HUES48 (cell line): ENCODE measurements around the gene RANBP17.
A peak's percentile ranks its signal among the peaks of the same experiment; 100 is the strongest.

Experiments
- H3K27ac ChIP-seq: one replicate; pipeline ENCODE4 v1.7.0; 2013; ENCODE audit warnings: low read depth, low read length, inconsistent platforms
- H3K27me3 ChIP-seq: 2 replicates; pipeline ENCODE4 v1.6.1; 2013; ENCODE audit warnings: mild to moderate bottlenecking, low read length; ENCODE audit not compliant: control insufficient read depth, insufficient read depth
- H3K36me3 ChIP-seq: 2 replicates; pipeline ENCODE4 v1.6.1; 2013; ENCODE audit warnings: low read length; ENCODE audit not compliant: control insufficient read depth, insufficient read depth
- H3K4me1 ChIP-seq: 2 replicates; pipeline ENCODE4 v1.6.1; 2013; ENCODE audit warnings: mild to moderate bottlenecking, low read length; ENCODE audit not compliant: control insufficient read depth, insufficient read depth
- H3K4me3 ChIP-seq: 2 replicates; pipeline ENCODE4 v1.5.1; 2013; ENCODE audit warnings: mild to moderate bottlenecking, low read depth, low read length
- H3K9ac ChIP-seq: 2 replicates; pipeline ENCODE4 v1.6.1; 2013; ENCODE audit warnings: mild to moderate bottlenecking, low read depth, low read length, moderate library complexity
- H3K9me3 ChIP-seq: 2 replicates; pipeline ENCODE4 v1.6.1; 2013; ENCODE audit warnings: low read length; ENCODE audit not compliant: control insufficient read depth, insufficient read depth

RANBP17 gene

GRCh38 chr5:171315386-171315891, 453.6 kb downstream of the RANBP17 start:
- Histone ChIP-seq H3K9me3 (no peaks in the 10 kb centered on the region), H3K4me1 (peaks cover 11% of the 10 kb centered on the region; the same call in 1 of the 2 replicates), H3K27me3 (peaks cover 100% of the 10 kb centered on the region), H3K36me3 (no peaks in the 10 kb centered on the region), H3K4me3 (no peak overlapping the region), H3K9ac (no peak overlapping the region), H3K27ac (no peak overlapping the region)

DNA sequence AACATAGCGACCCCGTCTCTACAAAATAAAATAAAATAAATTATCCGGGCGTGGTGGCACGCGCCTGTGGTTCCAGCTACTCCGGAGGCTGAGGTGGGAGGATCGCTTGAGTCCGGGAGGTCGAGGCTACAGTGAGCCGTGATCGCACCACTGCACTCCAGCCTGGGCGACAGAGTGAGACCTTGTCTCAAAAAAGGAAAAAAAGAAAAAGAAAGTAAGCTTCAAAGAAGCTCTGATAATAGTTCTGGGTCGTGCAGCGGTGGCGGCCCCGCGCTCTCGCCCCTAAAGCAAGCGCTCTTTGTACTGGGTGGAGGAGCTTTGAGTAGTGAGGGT, 454.1 kb downstream of the RANBP17 start:
- H3K9ac ChIP-seq = no peak overlapping the region
- H3K4me3 ChIP-seq = no peak overlapping the region
- H3K9me3 ChIP-seq = no peaks in the 10 kb centered on the region
- H3K4me1 ChIP-seq = peaks cover 7% of the 10 kb centered on the region; the same call in 1 of the 2 replicates
- no peak overlapping the region for H3K27ac ChIP-seq
- H3K36me3 ChIP-seq = no peaks in the 10 kb centered on the region
- peaks cover 100% of the 10 kb centered on the region for H3K27me3 ChIP-seq

DNA sequence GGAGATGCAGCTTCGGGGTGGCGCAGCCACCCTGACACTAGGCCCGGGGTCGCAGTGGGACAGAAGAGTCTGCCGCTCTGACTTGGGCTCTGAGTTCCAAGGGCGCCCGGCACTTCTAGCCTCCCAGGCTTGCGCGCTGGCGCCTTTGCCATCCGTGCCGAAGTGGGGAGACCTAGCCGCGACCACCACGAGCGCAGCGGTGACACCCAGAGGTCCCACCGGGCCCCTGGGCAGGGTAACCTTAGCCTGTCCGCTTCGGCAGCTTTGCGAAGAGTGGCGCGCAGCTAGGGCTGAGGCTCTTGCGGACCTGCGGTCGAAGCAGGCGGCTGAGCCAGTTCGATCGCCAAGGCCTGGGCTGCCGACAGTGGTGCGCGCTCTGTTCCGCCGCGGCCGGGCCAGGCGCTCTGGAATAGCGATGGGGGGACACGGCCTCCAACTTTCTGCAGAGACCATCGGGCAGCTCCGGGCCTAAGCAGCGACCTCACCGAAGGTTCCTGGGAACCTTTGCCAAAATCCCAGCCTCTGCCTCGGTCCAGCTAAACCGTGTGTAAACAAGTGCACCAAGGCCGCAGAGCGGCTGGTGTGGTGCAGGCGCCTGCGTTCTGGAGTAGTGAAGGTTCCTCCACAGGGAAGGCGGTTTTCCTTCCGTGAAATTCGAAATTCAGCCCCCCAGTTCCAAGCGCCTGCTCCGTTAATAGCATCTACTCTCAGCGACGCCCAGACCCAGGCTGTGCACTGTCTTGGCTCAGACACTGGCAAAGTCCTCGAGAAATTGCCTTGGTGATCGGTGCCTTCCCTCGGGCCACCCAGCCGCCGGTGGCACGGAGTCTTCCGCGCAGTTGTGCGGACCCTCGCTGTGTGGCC, 454.7 kb downstream of the RANBP17 start:
- Histone ChIP-seq H3K4me3 (no peak overlapping the region; the same call in 1 of the 2 replicates), H3K9ac (no peak overlapping the region), H3K36me3 (no peaks in the 10 kb centered on the region), H3K9me3 (no peaks in the 10 kb centered on the region), H3K27ac (no peak overlapping the region), H3K4me1 (peaks cover 6% of the 10 kb centered on the region; the same call in 1 of the 2 replicates), H3K27me3 (peaks cover 100% of the 10 kb centered on the region)

GRCh38 chr5:171317230-171317629, 455.4 kb downstream of the RANBP17 start:
- H3K27me3 ChIP-seq = peaks cover 100% of the 10 kb centered on the region
- H3K4me1 ChIP-seq = peaks cover 6% of the 10 kb centered on the region; the same call in 1 of the 2 replicates
- no peak overlapping the region for H3K9ac ChIP-seq
- H3K36me3 ChIP-seq = no peaks in the 10 kb centered on the region
- H3K4me3 ChIP-seq = no peak overlapping the region
- H3K9me3 ChIP-seq = no peaks in the 10 kb centered on the region
- no peak overlapping the region for H3K27ac ChIP-seq

DNA sequence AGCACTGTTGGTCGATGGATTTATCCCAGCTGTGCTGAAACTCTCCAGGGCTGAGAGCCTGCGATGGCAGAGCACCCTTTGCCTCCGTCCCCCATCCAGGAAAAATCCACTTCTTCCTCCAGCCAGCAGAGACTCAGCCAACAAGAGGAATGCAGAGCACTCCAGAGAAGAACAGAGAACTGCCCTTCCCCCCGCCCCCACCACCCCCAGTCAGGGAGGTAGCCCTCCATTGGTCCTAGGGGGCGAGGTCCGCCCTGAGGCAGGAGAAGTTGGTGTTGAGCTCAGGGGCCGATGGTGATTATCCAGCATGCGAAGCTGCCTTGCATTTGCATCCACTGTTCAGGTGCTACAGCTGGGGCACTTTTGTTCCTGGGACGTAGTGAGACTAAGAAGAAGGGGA, 456.2 kb downstream of the RANBP17 start:
- Histone ChIP-seq H3K9ac (no peak overlapping the region), H3K27me3 (peaks cover 100% of the 10 kb centered on the region), H3K4me1 (peaks cover 6% of the 10 kb centered on the region; the same call in 1 of the 2 replicates), H3K9me3 (no peaks in the 10 kb centered on the region), H3K4me3 (0 out of 2 replicates have a peak overlapping the region, but pooled peaks have one; percentile 12), H3K36me3 (no peaks in the 10 kb centered on the region), H3K27ac (no peak overlapping the region)

- H3K27me3 ChIP-seq = peaks cover 97% of the 10 kb centered on the region
- no peak overlapping the region for H3K27ac ChIP-seq
Measured at GRCh38 chr5:171321447-171321846, 459.6 kb downstream of the RANBP17 start.

GRCh38 chr5:171322527-171322926, 460.7 kb downstream of the RANBP17 start:
- H3K36me3 ChIP-seq = no peaks in the 10 kb centered on the region
- H3K4me3 ChIP-seq = no peak overlapping the region
- no peak overlapping the region for H3K27ac ChIP-seq
- no peak overlapping the region for H3K9ac ChIP-seq
- peaks cover 96% of the 10 kb centered on the region for H3K27me3 ChIP-seq
- H3K4me1 ChIP-seq = peaks cover 4% of the 10 kb centered on the region; the same call in 1 of the 2 replicates
- H3K9me3 ChIP-seq = no peaks in the 10 kb centered on the region

More at GRCh38 chr5:171321447-171321846, 459.6 kb downstream of the RANBP17 start:
- H3K4me1 ChIP-seq = peaks cover 6% of the 10 kb centered on the region; the same call in 1 of the 2 replicates
- H3K9ac ChIP-seq = no peak overlapping the region
- no peaks in the 10 kb centered on the region for H3K36me3 ChIP-seq
- no peak overlapping the region for H3K4me3 ChIP-seq
- no peaks in the 10 kb centered on the region for H3K9me3 ChIP-seq

GRCh38 chr5:171323007-171323406, 461.2 kb downstream of the RANBP17 start:
- Histone ChIP-seq H3K4me3 (no peak overlapping the region), H3K36me3 (no peaks in the 10 kb centered on the region), H3K27me3 (peaks cover 96% of the 10 kb centered on the region), H3K4me1 (no peaks in the 10 kb centered on the region; the same call in 1 of the 2 replicates), H3K27ac (no peak overlapping the region), H3K9ac (no peak overlapping the region), H3K9me3 (no peaks in the 10 kb centered on the region)

- no peaks in the 10 kb centered on the region; the same call in 1 of the 2 replicates for H3K4me1 ChIP-seq
- no peak overlapping the region for H3K9ac ChIP-seq
- H3K36me3 ChIP-seq = no peaks in the 10 kb centered on the region
- no peak overlapping the region for H3K27ac ChIP-seq
- H3K4me3 ChIP-seq = no peak overlapping the region
- no peaks in the 10 kb centered on the region for H3K9me3 ChIP-seq
- H3K27me3 ChIP-seq = peaks cover 94% of the 10 kb centered on the region
Measured at GRCh38 chr5:171323806-171324632, 462.2 kb downstream of the RANBP17 start.

DNA sequence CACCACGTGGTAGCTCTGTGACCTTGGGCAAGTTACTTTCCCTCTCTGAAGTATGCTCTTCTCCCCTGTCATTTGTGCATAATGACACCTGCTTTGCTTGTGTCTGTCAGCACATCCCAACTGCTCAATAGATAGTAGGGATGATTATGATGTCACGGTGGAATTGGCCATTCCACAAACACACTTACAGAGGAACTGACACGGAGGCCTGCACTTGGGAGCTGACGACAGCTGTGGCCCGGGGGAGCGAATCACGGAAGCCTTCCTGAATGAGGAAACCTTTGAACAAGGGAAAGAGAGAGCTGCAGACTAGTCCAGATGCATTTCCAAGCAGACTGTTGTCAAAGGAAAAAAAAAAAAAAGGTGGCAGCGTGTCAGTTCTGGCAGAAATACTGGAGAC, 468.2 kb downstream of the RANBP17 start:
- no peaks in the 10 kb centered on the region for H3K36me3 ChIP-seq

More for the DNA sequence above, 468.2 kb downstream of the RANBP17 start:
- Histone ChIP-seq H3K9me3 (no peaks in the 10 kb centered on the region), H3K27me3 (peaks cover 59% of the 10 kb centered on the region), H3K4me3 (no peak overlapping the region), H3K4me1 (no peaks in the 10 kb centered on the region), H3K27ac (no peak overlapping the region), H3K9ac (no peak overlapping the region)
